ENCODE results near the gene WNK2.
"Not testable (repeated sequence)": the region's sequence is repeated elsewhere in the genome, so short reads cannot be mapped to it uniquely, and the experiment has no call there.

DNA sequence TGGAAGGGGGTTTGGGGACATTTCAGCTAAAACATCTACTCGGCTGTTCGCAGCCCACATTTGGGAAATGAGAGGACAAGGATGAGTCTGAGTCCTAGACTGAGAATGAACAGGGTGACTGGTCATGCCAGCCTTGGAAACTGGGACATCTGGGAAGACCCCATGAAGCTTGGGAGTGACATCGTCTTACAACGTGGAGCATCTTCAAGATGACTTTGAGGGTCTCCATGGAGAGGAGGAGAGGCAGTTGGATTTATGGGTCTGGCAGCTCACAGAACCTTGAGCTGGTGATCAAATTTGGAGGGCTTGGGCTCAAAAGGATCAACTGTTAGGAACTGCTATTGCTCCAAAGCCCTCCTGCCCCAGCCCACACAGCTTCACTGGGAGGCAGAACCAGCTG lies 182.5 kb downstream of the WNK2 start:
- TF ChIP-seq POLR2A (IDR thresholded peaks at IDR 0.05): not testable (repeated sequence)
- TF ChIP-seq, protein P1, sequence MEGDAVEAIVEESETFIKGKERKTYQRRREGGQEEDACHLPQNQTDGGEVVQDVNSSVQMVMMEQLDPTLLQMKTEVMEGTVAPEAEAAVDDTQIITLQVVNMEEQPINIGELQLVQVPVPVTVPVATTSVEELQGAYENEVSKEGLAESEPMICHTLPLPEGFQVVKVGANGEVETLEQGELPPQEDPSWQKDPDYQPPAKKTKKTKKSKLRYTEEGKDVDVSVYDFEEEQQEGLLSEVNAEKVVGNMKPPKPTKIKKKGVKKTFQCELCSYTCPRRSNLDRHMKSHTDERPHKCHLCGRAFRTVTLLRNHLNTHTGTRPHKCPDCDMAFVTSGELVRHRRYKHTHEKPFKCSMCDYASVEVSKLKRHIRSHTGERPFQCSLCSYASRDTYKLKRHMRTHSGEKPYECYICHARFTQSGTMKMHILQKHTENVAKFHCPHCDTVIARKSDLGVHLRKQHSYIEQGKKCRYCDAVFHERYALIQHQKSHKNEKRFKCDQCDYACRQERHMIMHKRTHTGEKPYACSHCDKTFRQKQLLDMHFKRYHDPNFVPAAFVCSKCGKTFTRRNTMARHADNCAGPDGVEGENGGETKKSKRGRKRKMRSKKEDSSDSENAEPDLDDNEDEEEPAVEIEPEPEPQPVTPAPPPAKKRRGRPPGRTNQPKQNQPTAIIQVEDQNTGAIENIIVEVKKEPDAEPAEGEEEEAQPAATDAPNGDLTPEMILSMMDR (IDR thresholded peaks at IDR 0.05): not testable (repeated sequence)

All from adrenal gland (tissue), 5 donors.